Measurements from ENCODE around the gene VAT1L. TPM values are rescaled to one million over a fixed set of nuclear protein-coding genes. Genes with fewer than 3 reads are reported as not detected.

VAT1L gene
- total and polyA plus RNA-seq, 10 of the 15 experiments (the other 5 are each of a cell fraction or from before 2014, with no cell fraction given) = 0.06 to 0.18 (median 0.10) TPM; not detected in 5

GRCh38 chr16:77882358-77882757 lies 94.0 kb downstream of the VAT1L start (continued):
- no peak for TF ChIP-seq SIN3A (IDR thresholded peaks at IDR 0.05; ENCODE audit: low read depth, low read length)

DNA sequence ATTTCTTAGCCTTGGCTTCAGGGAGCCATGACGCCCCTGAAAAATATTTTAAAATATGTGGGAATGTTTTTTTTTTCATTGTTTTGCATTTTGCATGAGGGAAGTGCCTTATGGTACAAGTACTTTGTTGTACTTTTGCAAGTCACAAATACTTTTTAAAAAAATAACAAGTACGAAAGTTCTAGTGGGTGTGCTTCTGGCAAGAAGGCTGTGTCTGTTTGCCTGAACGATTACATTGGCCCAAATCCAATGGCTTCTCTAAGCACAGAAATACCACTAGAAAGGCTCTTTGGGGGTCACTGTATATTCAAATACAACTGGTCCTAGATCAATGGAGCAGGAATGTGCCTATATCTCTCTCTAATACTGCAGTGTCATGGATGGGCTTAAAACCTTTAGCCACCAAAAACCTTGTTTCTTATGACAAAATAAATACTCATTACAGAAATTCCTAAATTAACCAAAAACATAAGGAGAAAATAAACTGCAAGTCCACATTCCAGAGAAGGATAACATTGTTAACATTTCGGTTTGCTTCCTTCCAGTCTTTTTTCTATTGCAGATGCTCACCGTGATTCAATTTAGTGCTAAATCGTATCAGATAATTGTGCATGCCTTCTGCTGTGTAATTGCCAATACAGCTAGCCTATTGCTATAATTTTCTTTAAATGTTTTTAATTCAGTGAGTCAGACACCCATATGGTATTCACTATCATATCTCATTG lies 97.4 kb downstream of the VAT1L start:
- ATAC-seq (no peak), FAIRE-seq (no peak), DNase-seq (ENCODE audit: low read depth, low spot score) (no peak)
- in situ Hi-C loops (cut with MboI) = no loop called here
- Histone ChIP-seq H3K36me3 (ENCODE audit: control insufficient read depth in 2 of 2, insufficient read depth in 2 of 2, low read length in 1 of 2) (no peaks in the 10 kb centered on the region), H3K79me2 (ENCODE audit: control insufficient read depth, insufficient read depth, low read length) (no peaks in the 10 kb centered on the region), H3K27me3 (replicated peaks in 1 of 2; ENCODE audit: control insufficient read depth in 2 of 2, insufficient read depth in 2 of 2, low read length in 1 of 2) (0 out of 4 replicates have a peak, but pooled peaks cover 0 to 2% of the 10 kb centered on the region in 2 experiments), H3K4me3 (no peak overlapping the region), H3K27ac (ENCODE audit: control insufficient read depth, insufficient read depth) (no peak overlapping the region), H3K4me2 (ENCODE audit: control insufficient read depth, insufficient read depth) (no peak overlapping the region), H3K9me3 (replicated peaks; ENCODE audit: control insufficient read depth, insufficient read depth, low read length) (no peaks in the 10 kb centered on the region), H3K4me1 (ENCODE audit: control insufficient read depth, insufficient read depth, low read length) (no peaks in the 10 kb centered on the region), H2AFZ (ENCODE audit: control insufficient read depth, low read depth, low read length) (no peak overlapping the region), H4K20me1 (ENCODE audit: control insufficient read depth, insufficient read depth) (no peaks in the 10 kb centered on the region), H3K9ac (ENCODE audit: control insufficient read depth, insufficient read depth, low read length) (no peak overlapping the region)
- ChIA-PET RAD21 (ENCODE audit: unreplicated experiment) (no interaction called here), CTCF (no interaction called here), POLR2A (no interaction called here), SMC1A (ENCODE audit: uncharacterized antibody, unreplicated experiment) (no interaction called here)
- intact Hi-C loops (cut with micrococcal nuclease; ENCODE audit: unreplicated experiment) = no loop called here
- WGBS (ENCODE audit: insufficient coverage, insufficient replicate concordance, low lambda C conversion rate, missing lambda C conversion rate) = 41% methylated on average over 6 of the region's 6 CpGs
- BruUV-seq (replicated peaks) = no TSS peak
- TF ChIP-seq RB1 (IDR thresholded peaks at IDR 0.05; ENCODE audit: borderline replicate concordance) (no peak), HSF1 (IDR thresholded peaks at IDR 0.05; ENCODE audit: low read depth, low read length) (no peak), IKZF1 (conservative IDR thresholded peaks at IDR 0.05) (no peak), ZBTB4 (CRISPR knock-in tag; IDR thresholded peaks at IDR 0.05) (no peak), RELB (IDR thresholded peaks at IDR 0.05; ENCODE audit: low read depth) (no peak), ZBTB40 (IDR thresholded peaks at IDR 0.05; ENCODE audit: borderline replicate concordance) (no peak), TBL1XR1 (IDR thresholded peaks at IDR 0.05; ENCODE audit: low read depth, low read length) (no peak), POLR2A (IDR thresholded peaks at IDR 0.05; ENCODE audit: low read depth, low read length) (no peak), CHD2 (IDR thresholded peaks at IDR 0.05; ENCODE audit: borderline replicate concordance, low read depth, low read length) (no peak)
